Naive thymus-derived CD8-positive, alpha-beta T cell (primary cell): ENCODE measurements around the gene MTHFSD. TPM values are rescaled to one million over a fixed set of nuclear protein-coding genes. Genes with fewer than 3 reads are reported as not detected.

Experiments
- ATAC-seq, 2 donors: fragments of 150-1000 bp; cut with Tn5 transposase in 1 of 2; sonication (Bioruptor Pico), chemical (Tn5 transposase) in 1 of 2; 1 replicate in 1 of 2; 2 replicates in 1 of 2; pipeline ENCODE4 v1.10.0; 2021; ENCODE audit warnings: mild to moderate bottlenecking in 2 of 2, moderate library complexity in 2 of 2
- POLR2A ChIA-PET: fragments of 350-600 bp; sonication (Branson Sonifier 250); formaldehyde crosslinking; loops from one replicate; lab custom pipeline; 2021; ENCODE audit warnings: antibody characterized with exemption; lab: Charles Lee
- DNase-seq, 10 donors: peaks; one replicate each; pipeline versions ENCODE4 v3.0.0 to v3.0.0-alpha.2; 2020 to 2022
- H3K27ac Mint-ChIP-seq, 10 donors: one replicate each; pipeline ENCODE4 v1.8.0; 2020 to 2022; ENCODE audit warnings: mild to moderate bottlenecking in 10 of 10, mixed read lengths in 10 of 10, moderate library complexity in 4 of 10, inconsistent platforms in 1 of 10
- H3K27me3 Mint-ChIP-seq, 5 donors: one replicate each; pipeline ENCODE4 v1.8.0; 2021 to 2022; ENCODE audit warnings: mixed read lengths in 5 of 5
- H3K36me3 Mint-ChIP-seq, 3 donors: one replicate each; pipeline ENCODE4 v1.8.0; 2020 to 2022; ENCODE audit warnings: mixed read lengths in 3 of 3, mild to moderate bottlenecking in 2 of 3, inconsistent platforms in 1 of 3
- H3K4me1 Mint-ChIP-seq, 4 donors: one replicate each; pipeline ENCODE4 v1.8.0; 2021 to 2022; ENCODE audit warnings: mixed read lengths in 4 of 4
- H3K4me3 Mint-ChIP-seq, 10 donors: one replicate each; pipeline ENCODE4 v1.8.0; 2020 to 2022; ENCODE audit warnings: mild to moderate bottlenecking in 10 of 10, mixed read lengths in 10 of 10, moderate library complexity in 6 of 10, inconsistent platforms in 1 of 10
- H3K9me3 Mint-ChIP-seq, 9 donors: one replicate each; pipeline ENCODE4 v1.8.0; 2020 to 2022; ENCODE audit warnings: mixed read lengths in 9 of 9, mild to moderate bottlenecking in 3 of 9, inconsistent platforms in 1 of 9, moderate library complexity in 1 of 9
- polyA plus RNA-seq, 3 donors: library from polyadenylated mRNA; unstranded; fragments of 300-500 nt; fragmentation: Illumina TruSeq; gene quantifications; one replicate each; pipeline ENCODE4 v1.2.3, GENCODE V29; 2021
- total RNA-seq, 8 experiments: library from RNA in 2 of 8; stranded (reverse) in 2 of 8; gene quantifications; one replicate each; pipeline ENCODE4 v1.2.3 and lab custom pipeline; 2021 to 2026

The MTHFSD gene
- total and polyA plus RNA-seq, 5 experiments from 2014 or later: 9.8 to 41.6 (median 19.0) TPM

- ATAC-seq: no peak
- Mint-ChIP-seq H3K27ac (no peak overlapping the region), H3K4me1 (peaks cover 10 to 14% (median 12%) of the 10 kb centered on the region in 4 donors), H3K9me3 (no peaks in the 10 kb centered on the region), H3K27me3 (peaks cover 21 to 81% (median 58%) of the 10 kb centered on the region in 5 donors), H3K36me3 (peaks cover 0 to 2% (median 0%) of the 10 kb centered on the region in 3 donors), H3K4me3 (peak overlapping the region in 1 of 10 donors; percentile 22)
- DNase-seq: no peak
- POLR2A ChIA-PET: no interaction called here
These were observed 24.4 kb upstream of the MTHFSD start for GRCh38 chr16:86579268-86580062.

GRCh38 chr16:86578611-86579267 is 23.7 kb upstream of the MTHFSD start:
- no peaks in the 10 kb centered on the region for H3K9me3 Mint-ChIP-seq
- DNase-seq: no peak
- no peak overlapping the region for H3K27ac Mint-ChIP-seq
- peaks cover 23 to 84% (median 60%) of the 10 kb centered on the region in 5 donors for H3K27me3 Mint-ChIP-seq
- POLR2A ChIA-PET: no interaction called here
- H3K4me1 Mint-ChIP-seq: peaks cover 10 to 14% (median 12%) of the 10 kb centered on the region in 4 donors
- no peak for ATAC-seq
- H3K4me3 Mint-ChIP-seq: no peak overlapping the region
- H3K36me3 Mint-ChIP-seq: peaks cover 0 to 2% (median 0%) of the 10 kb centered on the region in 3 donors

- ATAC-seq (no peak), DNase-seq (no peak)
- H3K27me3 Mint-ChIP-seq: peaks cover 24 to 85% (median 61%) of the 10 kb centered on the region in 5 donors
- no peaks in the 10 kb centered on the region for H3K9me3 Mint-ChIP-seq
- H3K36me3 Mint-ChIP-seq: peaks cover 0 to 2% (median 0%) of the 10 kb centered on the region in 3 donors
- H3K4me3 Mint-ChIP-seq: peak within 1 kb of the TSS in 2 of 10 donors; percentile 28 to 59
- peaks cover 10 to 14% (median 12%) of the 10 kb centered on the region in 4 donors for H3K4me1 Mint-ChIP-seq
- POLR2A ChIA-PET: no interaction called here
- peak within 1 kb of the TSS in 1 of 10 donors; percentile 1 for H3K27ac Mint-ChIP-seq
These were observed 23.1 kb upstream of the MTHFSD start, which contains the start of gene FOXL1 for GRCh38 chr16:86578061-86578599. TSS of gene FOXL1 (plus strand) at chr16:86578549. CDS start at chr16:86578724, 175 bp downstream.

GRCh38 chr16:86577314-86577971 is 22.4 kb upstream of the MTHFSD start:
- peak overlapping the region in 1 of 10 donors; percentile 42 for H3K27ac Mint-ChIP-seq
- peaks cover 10 to 14% (median 12%) of the 10 kb centered on the region in 4 donors for H3K4me1 Mint-ChIP-seq
- no peaks in the 10 kb centered on the region for H3K9me3 Mint-ChIP-seq
- H3K4me3 Mint-ChIP-seq: peak overlapping the region in 5 of 10 donors; percentile 11 to 59 (median 30)
- DNase-seq (no peak), ATAC-seq (no peak)
- POLR2A ChIA-PET: no interaction called here
- peaks cover 0 to 2% (median 0%) of the 10 kb centered on the region in 3 donors for H3K36me3 Mint-ChIP-seq
- H3K27me3 Mint-ChIP-seq: peaks cover 24 to 92% (median 62%) of the 10 kb centered on the region in 5 donors

- Mint-ChIP-seq H3K4me1 (peaks cover 10 to 14% (median 12%) of the 10 kb centered on the region in 4 donors), H3K27ac (peak overlapping the region in 1 of 10 donors; percentile 42), H3K36me3 (peaks cover 0 to 2% (median 0%) of the 10 kb centered on the region in 3 donors), H3K27me3 (peaks cover 22 to 94% (median 66%) of the 10 kb centered on the region in 5 donors), H3K9me3 (no peaks in the 10 kb centered on the region), H3K4me3 (peak overlapping the region; percentile 30 to 83 (median 60))
- POLR2A ChIA-PET: no interaction called here
- DNase-seq (no peak), ATAC-seq (no peak)
These were observed 21.7 kb upstream of the MTHFSD start for GRCh38 chr16:86576591-86577313.

GRCh38 chr16:86575754-86576557 is 20.9 kb upstream of the MTHFSD start:
- DNase-seq (peak in 2 of 10 donors; percentile 12 to 35), ATAC-seq (no peak)
- Mint-ChIP-seq H3K4me1 (peaks cover 10 to 14% (median 12%) of the 10 kb centered on the region in 4 donors), H3K36me3 (peaks cover 0 to 2% (median 0%) of the 10 kb centered on the region in 3 donors), H3K4me3 (peak overlapping the region; percentile 30 to 83 (median 60)), H3K27ac (no peak overlapping the region), H3K9me3 (no peaks in the 10 kb centered on the region), H3K27me3 (peaks cover 25 to 94% (median 67%) of the 10 kb centered on the region in 5 donors)
- POLR2A ChIA-PET: interaction anchor here (0.7 to 1.0 kb wide), 2 partner anchors 20 to 586 kb away, joined by 3 to 4 read pairs; no protein-coding TSS in a partner anchor

GRCh38 chr16:86575095-86575685 is 20.2 kb upstream of the MTHFSD start:
- peak overlapping the region in 1 of 10 donors; percentile 60 for H3K4me3 Mint-ChIP-seq
- POLR2A ChIA-PET: interaction anchor here (0.7 to 1.0 kb wide), 2 partner anchors 19 to 587 kb away, joined by 3 to 4 read pairs; no protein-coding TSS in a partner anchor
- peaks cover 10 to 14% (median 12%) of the 10 kb centered on the region in 4 donors for H3K4me1 Mint-ChIP-seq
- H3K27me3 Mint-ChIP-seq: peaks cover 27 to 94% (median 68%) of the 10 kb centered on the region in 5 donors
- no peak for ATAC-seq
- H3K36me3 Mint-ChIP-seq: peaks cover 0 to 2% (median 0%) of the 10 kb centered on the region in 3 donors
- H3K9me3 Mint-ChIP-seq: no peaks in the 10 kb centered on the region
- H3K27ac Mint-ChIP-seq: no peak overlapping the region
- DNase-seq: no peak

GRCh38 chr16:86574646-86575045 is 19.6 kb upstream of the MTHFSD start:
- no peak for ATAC-seq
- Mint-ChIP-seq H3K27me3 (peaks cover 30 to 94% (median 64%) of the 10 kb centered on the region in 5 donors), H3K36me3 (peaks cover 0 to 2% (median 0%) of the 10 kb centered on the region in 3 donors), H3K27ac (no peak overlapping the region), H3K9me3 (no peaks in the 10 kb centered on the region), H3K4me3 (no peak overlapping the region), H3K4me1 (peaks cover 9 to 14% (median 12%) of the 10 kb centered on the region in 4 donors)
- POLR2A ChIA-PET: no interaction called here
- no peak for DNase-seq

GRCh38 chr16:86573646-86574508 is 18.8 kb upstream of the MTHFSD start:
- no peaks in the 10 kb centered on the region for H3K9me3 Mint-ChIP-seq
- no peak overlapping the region for H3K4me3 Mint-ChIP-seq
- peaks cover 34 to 97% (median 67%) of the 10 kb centered on the region in 5 donors for H3K27me3 Mint-ChIP-seq
- no peak overlapping the region for H3K27ac Mint-ChIP-seq
- DNase-seq (no peak), ATAC-seq (no peak)
- H3K36me3 Mint-ChIP-seq: peaks cover 0 to 2% (median 0%) of the 10 kb centered on the region in 3 donors
- H3K4me1 Mint-ChIP-seq: peaks cover 8 to 14% (median 14%) of the 10 kb centered on the region in 4 donors
- POLR2A ChIA-PET: no interaction called here

GRCh38 chr16:86573215-86573614 is 18.2 kb upstream of the MTHFSD start:
- POLR2A ChIA-PET: no interaction called here
- no peak overlapping the region for H3K4me3 Mint-ChIP-seq
- no peak overlapping the region for H3K27ac Mint-ChIP-seq
- H3K4me1 Mint-ChIP-seq: peaks cover 8 to 16% (median 14%) of the 10 kb centered on the region in 4 donors
- no peaks in the 10 kb centered on the region for H3K9me3 Mint-ChIP-seq
- peaks cover 33 to 94% (median 66%) of the 10 kb centered on the region in 5 donors for H3K27me3 Mint-ChIP-seq
- H3K36me3 Mint-ChIP-seq: peaks cover 0 to 2% (median 0%) of the 10 kb centered on the region in 3 donors
- no peak for DNase-seq
- ATAC-seq: no peak
